ELR (cell line): Measurements from ENCODE around the gene IDS.
"Not testable (repeated sequence)": the region's sequence is repeated elsewhere in the genome, so short reads cannot be mapped to it uniquely, and the experiment has no call there.

ENCODE experiments used
- DNase-seq: peaks from one replicate; pipeline ENCODE4 v3.0.0-alpha.2; 2015; ENCODE audit warnings: low read depth

The IDS gene

DNA sequence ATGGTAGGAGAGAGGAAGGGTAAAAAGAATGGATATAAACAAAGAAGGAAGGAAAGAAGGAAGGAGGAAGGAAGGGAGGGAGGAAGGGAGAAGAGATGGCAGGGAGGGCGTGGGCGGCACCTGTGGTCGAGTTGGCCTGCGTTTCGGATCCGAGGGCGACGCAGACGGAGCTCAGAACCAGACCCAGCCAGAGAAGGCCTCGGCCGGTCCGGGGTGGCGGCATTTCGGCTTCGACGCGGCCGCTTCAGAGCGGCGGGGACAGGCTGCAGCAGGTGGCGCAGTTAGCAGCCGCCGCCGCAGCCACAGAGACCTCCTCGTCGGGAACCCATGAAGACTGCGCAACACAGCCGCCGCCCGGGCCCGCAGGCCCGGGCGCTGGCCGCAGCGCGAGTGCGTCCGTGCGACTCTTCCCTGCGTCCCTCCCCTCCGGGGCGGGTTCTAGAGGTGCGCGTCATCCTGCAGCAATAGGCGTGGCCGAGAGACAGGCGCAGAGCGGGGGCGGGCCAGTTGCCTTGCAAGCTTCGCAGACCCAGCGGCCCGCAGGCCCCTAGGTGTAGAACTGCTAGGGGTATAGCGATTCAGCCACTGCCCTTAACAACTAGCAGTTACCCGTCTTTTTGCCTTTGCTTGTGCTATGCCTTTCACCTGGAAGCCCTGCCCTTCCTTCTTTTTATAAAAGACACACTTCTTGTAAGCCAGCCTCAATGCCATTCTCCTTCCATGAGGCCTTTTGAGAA lies at the start of gene IDS:
Gene IDS (minus strand): TSS at position 392 of the 737 bp plus-strand sequence. CDS start 169 bp downstream, at position 223.
- peak; percentile 89 for DNase-seq

GRCh38 chrX:149551939-149552248 lies 46.8 kb upstream of the IDS start:
- not testable (repeated sequence) for DNase-seq

- DNase-seq = not testable (repeated sequence)
These were observed 46.3 kb upstream of the IDS start for GRCh38 chrX:149551245-149551938.

DNA sequence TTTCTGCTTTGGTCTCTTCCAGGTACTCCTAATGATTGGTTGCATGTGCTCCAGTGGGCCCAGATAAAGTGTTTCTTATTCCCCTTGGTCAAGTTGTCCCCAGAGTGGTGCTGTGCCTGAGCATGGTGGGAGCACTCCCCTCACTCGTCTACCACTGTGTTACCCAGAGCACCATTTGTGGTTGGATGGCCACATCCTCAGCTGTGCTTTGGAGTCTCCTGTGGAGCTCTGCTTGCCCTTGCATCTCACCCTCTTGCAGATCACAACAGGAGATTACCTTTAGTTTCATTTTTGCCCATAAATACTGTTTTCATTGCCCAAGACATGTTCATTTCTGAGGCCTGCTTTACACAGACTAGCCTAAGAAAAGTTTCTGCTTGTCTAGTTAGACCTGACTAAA lies 45.3 kb upstream of the IDS start:
- DNase-seq = not testable (repeated sequence)

GRCh38 chrX:149549701-149550100 lies 44.6 kb upstream of the IDS start, which contains the start of gene HSFX3:
Gene HSFX3 (minus strand): TSS chrX:149549924. CDS start chrX:149549852, 72 bp downstream.
- not testable (repeated sequence) for DNase-seq

DNA sequence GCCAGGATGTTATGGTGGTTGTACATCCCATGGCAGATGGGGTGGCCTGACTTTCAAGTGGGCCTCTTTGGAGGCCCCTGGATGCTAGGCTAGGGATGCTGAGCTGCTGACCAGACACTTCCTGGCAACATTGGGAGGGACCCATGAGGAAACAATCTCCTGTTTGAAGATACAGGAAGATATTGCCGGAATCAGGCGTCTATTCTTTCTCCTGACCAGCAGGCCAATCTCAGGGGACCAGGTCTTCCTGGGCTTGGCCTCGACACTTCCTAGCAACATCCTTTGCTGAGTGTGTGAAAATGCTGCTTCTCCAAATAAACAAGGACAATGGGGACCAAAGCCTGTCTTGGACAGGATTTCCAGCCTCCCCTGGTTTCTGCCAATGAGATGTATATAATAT lies 42.7 kb upstream of the IDS start:
- DNase-seq = not testable (repeated sequence)

DNA sequence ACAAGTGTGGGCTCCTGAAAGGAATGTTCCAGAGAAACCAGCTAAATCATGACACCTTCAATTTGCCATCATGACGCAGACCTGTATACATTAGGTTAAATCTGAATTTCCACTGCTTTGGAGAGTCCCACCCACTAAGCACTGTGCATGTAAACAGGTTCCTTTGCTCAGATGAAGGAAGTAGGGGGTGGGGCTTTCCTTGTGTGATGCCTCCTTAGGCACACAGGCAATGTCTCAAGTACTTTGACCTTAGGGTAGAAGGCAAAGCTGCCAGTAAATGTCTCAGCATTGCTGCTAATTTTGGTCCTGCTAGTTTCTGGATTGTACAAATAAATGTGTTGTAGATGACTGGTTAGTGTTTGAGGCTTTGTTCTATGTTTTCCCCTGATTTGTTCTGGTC lies 41.9 kb upstream of the IDS start:
- DNase-seq = not testable (repeated sequence)

GRCh38 chrX:149545545-149546543 lies 40.7 kb upstream of the IDS start:
- peak; percentile 33 for DNase-seq

- no peak for DNase-seq
These were observed 36.5 kb upstream of the IDS start for GRCh38 chrX:149541521-149542047.

- peak; percentile 94 for DNase-seq
These were observed 35.8 kb upstream of the IDS start, which contains the start of gene EOLA1 for GRCh38 chrX:149540621-149541520. Gene EOLA1 (plus strand): TSS chrX:149541012. CDS start chrX:149545631, 4,619 bp downstream.

- peak; percentile 86 for DNase-seq
These were observed 35.1 kb upstream of the IDS start for GRCh38 chrX:149540131-149540620.

- DNase-seq = peak; percentile 89
These were observed 34.4 kb upstream of the IDS start for GRCh38 chrX:149539283-149540130.

DNA sequence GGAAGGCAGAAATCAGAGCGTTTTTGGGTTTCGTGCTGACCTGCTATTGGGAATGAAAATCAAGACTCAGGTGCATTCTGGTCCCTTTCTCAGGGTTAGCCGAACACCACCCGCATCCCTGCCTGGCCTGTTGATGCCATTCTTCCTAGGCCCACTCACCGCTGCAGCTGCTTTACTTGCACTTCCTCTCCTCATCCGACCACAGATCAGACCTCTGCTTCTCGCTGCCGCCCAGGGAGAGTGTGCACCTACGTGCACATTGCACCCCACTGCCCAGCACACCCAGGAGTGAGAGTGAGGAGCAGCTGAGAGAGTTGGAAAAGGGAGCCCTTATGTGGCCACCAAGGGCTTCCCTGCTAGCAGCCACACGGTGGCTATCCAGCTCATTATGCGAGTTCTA lies 32.4 kb upstream of the IDS start:
- not testable (repeated sequence) for DNase-seq

DNA sequence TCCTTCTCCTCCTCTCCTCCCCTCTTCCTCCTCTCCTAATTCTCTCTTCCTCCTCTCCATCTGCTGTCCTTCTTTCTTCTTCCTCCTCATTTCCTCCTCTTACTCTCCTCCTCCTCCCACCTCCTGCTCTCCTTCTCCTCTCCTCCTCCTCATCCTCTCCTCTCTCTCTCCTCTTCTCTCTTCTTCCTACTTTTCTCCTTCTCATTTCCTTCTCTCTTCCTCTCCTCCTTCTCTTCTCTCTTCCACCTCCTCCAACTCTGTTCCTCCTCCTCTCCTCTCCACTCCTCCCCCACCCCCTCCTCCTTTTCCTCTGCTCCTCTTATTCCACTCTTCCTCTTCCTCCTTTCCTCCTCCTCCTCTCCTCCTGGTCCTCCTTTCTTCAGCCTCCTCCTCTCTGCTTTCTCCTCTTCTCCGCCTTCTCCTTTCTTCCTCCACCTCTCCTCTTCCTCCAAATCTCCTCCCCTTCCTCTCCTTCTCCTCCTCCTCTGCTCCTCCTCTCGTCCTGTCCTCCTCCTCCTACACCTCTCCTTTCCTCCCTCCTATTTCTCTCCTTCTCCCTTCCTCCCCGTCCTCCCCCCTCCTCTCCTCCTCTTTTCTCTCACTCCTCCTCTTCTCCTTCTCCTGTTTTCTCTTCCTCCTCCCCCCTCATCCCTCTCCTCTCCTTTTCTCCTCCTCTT lies 30.0 kb upstream of the IDS start:
- DNase-seq = not testable (repeated sequence)

- not testable (repeated sequence) for DNase-seq
These were observed 28.9 kb upstream of the IDS start for GRCh38 chrX:149533999-149534398.

GRCh38 chrX:149532868-149533267 lies 27.8 kb upstream of the IDS start:
- DNase-seq = not testable (repeated sequence)

DNA sequence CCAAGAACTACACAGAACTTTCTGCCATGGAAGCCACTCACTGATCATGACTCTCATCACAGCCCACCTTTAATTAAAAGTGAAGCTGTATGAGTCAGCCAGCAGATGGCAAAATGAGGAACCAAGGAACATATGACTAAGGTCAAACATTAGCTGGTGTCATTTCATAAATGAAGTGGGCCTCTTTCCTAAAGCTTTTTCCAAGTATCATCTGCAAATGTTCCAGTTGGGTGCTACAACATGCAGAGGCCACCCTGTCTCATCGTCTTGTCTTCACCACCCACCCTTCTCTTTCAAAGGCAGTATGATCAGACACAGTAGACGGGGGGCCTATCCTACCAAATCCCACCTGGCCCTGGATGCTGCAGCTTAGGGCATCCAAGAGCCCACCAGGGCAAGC lies 26.5 kb upstream of the IDS start:
- DNase-seq = no peak

DNA sequence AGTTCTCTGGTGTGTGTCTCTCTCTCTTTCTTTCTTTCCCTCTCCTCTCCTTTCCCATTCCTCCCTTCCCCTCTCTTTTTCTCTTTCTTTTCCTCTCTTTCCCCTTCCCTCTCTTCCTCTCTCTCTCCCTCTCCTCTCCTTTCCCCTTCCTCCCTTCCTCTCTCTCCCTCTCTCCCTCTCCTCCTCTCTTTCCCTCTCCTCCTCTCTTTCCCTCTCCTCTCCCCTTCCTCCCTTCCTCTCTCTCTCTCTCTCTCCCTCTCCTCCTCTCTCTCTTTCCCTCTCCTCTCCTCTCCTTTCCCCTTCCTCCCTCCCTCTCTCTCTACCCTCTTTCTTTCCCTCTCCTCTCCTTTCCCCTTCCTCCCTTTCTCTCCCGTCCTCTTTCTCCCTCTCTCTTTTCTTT lies 23.3 kb upstream of the IDS start:
- no peak for DNase-seq

DNA sequence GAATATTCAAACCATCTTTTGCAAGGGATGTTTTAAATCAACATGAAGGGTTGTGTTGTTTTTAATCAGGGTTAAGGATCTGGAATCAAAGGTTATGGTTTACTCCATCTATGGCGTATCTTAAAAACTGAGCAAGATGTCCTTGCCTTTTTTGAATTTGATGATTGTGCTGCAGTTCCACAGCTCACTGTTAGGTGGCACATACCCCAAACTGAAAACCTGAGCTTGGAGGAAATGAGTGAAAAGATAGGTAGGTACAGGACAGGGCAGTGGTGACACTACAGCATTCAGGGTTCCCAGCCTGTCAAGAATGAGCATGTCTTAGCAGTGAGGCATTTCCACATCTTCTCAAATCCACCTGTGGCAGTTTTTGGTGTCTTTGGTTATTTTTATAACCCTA lies 22.6 kb upstream of the IDS start:
- DNase-seq = peak; percentile 50
